ENCODE data around the gene FAM89B. TPM values are rescaled to one million over a fixed set of nuclear protein-coding genes. Genes with fewer than 3 reads are reported as not detected.

FAM89B gene
- polyA plus RNA-seq, 1 donor (not counting 4 experiments of a cell fraction or from before 2014, with no cell fraction given) = 11.5 TPM

GRCh38 chr11:65579291-65579690 is 7.0 kb downstream of the FAM89B start:
- no peak for FAIRE-seq
- H3K9me1 ChIP-seq (ENCODE audit: control insufficient read depth, extremely low read depth, insufficient read depth, low read length) = no peaks in the 10 kb centered on the region
- peaks cover 2% of the 10 kb centered on the region for H3K79me2 ChIP-seq (ENCODE audit: control insufficient read depth, insufficient read depth, low read length)
- dilution Hi-C loops (cut with MboI; ENCODE audit: extremely low pct_ligation_motif_present, low sequenced_read_pairs) = no loop called here
- no peak overlapping the region for H3K4me3 ChIP-seq (ENCODE audit: control insufficient read depth in 2 of 3, extremely low read depth in 1 of 3, insufficient read depth in 2 of 3, low read depth in 1 of 3, low read length in 3 of 3)
- H3K9ac ChIP-seq (ENCODE audit: control insufficient read depth, extremely low read depth, insufficient read depth, low read length) = no peak overlapping the region
- H3K27me3 ChIP-seq (ENCODE audit: control insufficient read depth, extremely low read depth, insufficient read depth, low read length) = no peaks in the 10 kb centered on the region
- H3K36me3 ChIP-seq (ENCODE audit: control insufficient read depth in 2 of 2, extremely low read depth in 1 of 2, insufficient read depth in 2 of 2, low read length in 2 of 2) = peaks cover 8 to 13% of the 10 kb centered on the region in 2 experiments
- H4K20me1 ChIP-seq (ENCODE audit: control insufficient read depth, extremely low read depth, insufficient read depth, low read length) = peaks cover 4% of the 10 kb centered on the region
- TF ChIP-seq CTCF (optimal IDR thresholded peaks at IDR 0.05 in 1 of 3, IDR thresholded peaks at IDR 0.05 in 1 of 3, conservative IDR thresholded peaks at IDR 0.05 in 1 of 3; ENCODE audit: extremely low read depth in 1 of 3, insufficient read depth in 2 of 3, low read length in 3 of 3) = no peak
- TF ChIP-seq EZH2 (IDR thresholded peaks at IDR 0.05; ENCODE audit: low read length) = no peak
- DNase-seq (ENCODE audit: low read depth, low spot score) = no peak
- H3K4me1 ChIP-seq (ENCODE audit: control insufficient read depth, extremely low read depth, insufficient read depth, low read length) = peaks cover 30% of the 10 kb centered on the region
- no peaks in the 10 kb centered on the region for H3K9me3 ChIP-seq (ENCODE audit: control insufficient read depth, low read depth, low read length)
- H2AFZ ChIP-seq (ENCODE audit: control insufficient read depth, low read length) = no peak overlapping the region
- H3K4me2 ChIP-seq (ENCODE audit: control insufficient read depth, extremely low read depth, insufficient read depth, low read depth, low read length) = no peak overlapping the region
- no peak overlapping the region for H3K27ac ChIP-seq (ENCODE audit: control insufficient read depth, insufficient read depth, low read length)

- Histone ChIP-seq H3K4me3 (ENCODE audit: control insufficient read depth in 2 of 3, extremely low read depth in 1 of 3, insufficient read depth in 2 of 3, low read depth in 1 of 3, low read length in 3 of 3) (no peak overlapping the region), H3K4me1 (ENCODE audit: control insufficient read depth, extremely low read depth, insufficient read depth, low read length) (peaks cover 23% of the 10 kb centered on the region), H3K27me3 (ENCODE audit: control insufficient read depth, extremely low read depth, insufficient read depth, low read length) (no peaks in the 10 kb centered on the region), H3K9ac (ENCODE audit: control insufficient read depth, extremely low read depth, insufficient read depth, low read length) (no peak overlapping the region), H3K79me2 (ENCODE audit: control insufficient read depth, insufficient read depth, low read length) (peaks cover 2% of the 10 kb centered on the region), H3K36me3 (ENCODE audit: control insufficient read depth in 2 of 2, extremely low read depth in 1 of 2, insufficient read depth in 2 of 2, low read length in 2 of 2) (peaks cover 8 to 14% of the 10 kb centered on the region in 2 experiments), H4K20me1 (ENCODE audit: control insufficient read depth, extremely low read depth, insufficient read depth, low read length) (peaks cover 4% of the 10 kb centered on the region), H3K9me1 (ENCODE audit: control insufficient read depth, extremely low read depth, insufficient read depth, low read length) (no peaks in the 10 kb centered on the region), H3K27ac (ENCODE audit: control insufficient read depth, insufficient read depth, low read length) (no peak overlapping the region), H3K9me3 (ENCODE audit: control insufficient read depth, low read depth, low read length) (no peaks in the 10 kb centered on the region), H2AFZ (ENCODE audit: control insufficient read depth, low read length) (no peak overlapping the region), H3K4me2 (ENCODE audit: control insufficient read depth, extremely low read depth, insufficient read depth, low read depth, low read length) (no peak overlapping the region)
- no peak for FAIRE-seq
- no peak for DNase-seq (ENCODE audit: low read depth, low spot score)
- no peak for TF ChIP-seq CTCF (optimal IDR thresholded peaks at IDR 0.05 in 1 of 3, IDR thresholded peaks at IDR 0.05 in 1 of 3, conservative IDR thresholded peaks at IDR 0.05 in 1 of 3; ENCODE audit: extremely low read depth in 1 of 3, insufficient read depth in 2 of 3, low read length in 3 of 3)
- TF ChIP-seq EZH2 (IDR thresholded peaks at IDR 0.05; ENCODE audit: low read length) = no peak
- dilution Hi-C loops (cut with MboI; ENCODE audit: extremely low pct_ligation_motif_present, low sequenced_read_pairs) = no loop called here
Observed at GRCh38 chr11:65580031-65580692, 7.8 kb downstream of the FAM89B start.

Measured in keratinocyte (primary cell).